ENCODE data around the gene NEK1. TPM values are rescaled to one million over a fixed set of nuclear protein-coding genes. Genes with fewer than 3 reads are reported as not detected.

Gene NEK1
- total and polyA plus RNA-seq, 2 of the 13 experiments (the other 11 are each of a cell fraction or from before 2014, with no cell fraction given), result 2.9 to 5.4 TPM

- TF ChIP-seq, protein P1, sequence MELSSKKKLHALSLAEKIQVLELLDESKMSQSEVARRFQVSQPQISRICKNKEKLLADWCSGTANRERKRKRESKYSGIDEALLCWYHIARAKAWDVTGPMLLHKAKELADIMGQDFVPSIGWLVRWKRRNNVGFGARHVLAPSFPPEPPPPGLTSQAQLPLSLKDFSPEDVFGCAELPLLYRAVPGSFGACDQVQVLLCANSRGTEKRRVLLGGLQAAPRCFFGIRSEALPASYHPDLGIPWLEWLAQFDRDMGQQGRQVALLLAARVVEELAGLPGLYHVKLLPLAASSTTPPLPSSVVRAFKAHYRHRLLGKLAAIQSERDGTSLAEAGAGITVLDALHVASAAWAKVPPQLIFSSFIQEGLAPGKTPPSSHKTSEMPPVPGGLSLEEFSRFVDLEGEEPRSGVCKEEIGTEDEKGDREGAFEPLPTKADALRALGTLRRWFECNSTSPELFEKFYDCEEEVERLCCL (CRISPR knock-in tag; IDR thresholded peaks at IDR 0.05; ENCODE audit: borderline replicate concordance), result no peak
These were observed 48.5 kb upstream of the NEK1 start (continued) for GRCh38 chr4:169660929-169661328.

GRCh38 chr4:169659716-169660670, 47.6 kb upstream of the NEK1 start:
- POLR2A ChIA-PET, result interaction anchor here (1.0 to 1.8 kb wide), 4 partner anchors 9 to 650 kb away, joined by 3 to 10 read pairs (median 5); partner anchors contain the start of genes CBR4 and CLCN3
- ATAC-seq, result peak; percentile 98
- Histone ChIP-seq H3K27me3 (ENCODE audit: control insufficient read depth in 1 of 2, insufficient read depth in 2 of 2, low read length in 2 of 2) (no peaks in the 10 kb centered on the region), H3K27ac (ENCODE audit: extremely low read length, insufficient read depth, low read length) (peak overlapping the region; percentile 64), H2AFZ (ENCODE audit: low read length) (peak overlapping the region; percentile 6), H3K9me3 (ENCODE audit: low read length) (no peaks in the 10 kb centered on the region), H4K20me1 (ENCODE audit: insufficient read depth, low read length) (no peaks in the 10 kb centered on the region), H3K36me3 (replicated peaks in 1 of 2; ENCODE audit: control insufficient read depth in 1 of 2, insufficient read depth in 2 of 2, low read length in 2 of 2) (no peaks in the 10 kb centered on the region), H3K4me1 (ENCODE audit: insufficient read depth, low read length) (peaks cover 41% of the 10 kb centered on the region), H3K4me2 (ENCODE audit: low read depth, low read length) (peak overlapping the region; percentile 44), H3K79me2 (ENCODE audit: insufficient read depth, low read length) (peaks cover 33% of the 10 kb centered on the region), H3K4me3 (replicated peaks in 1 of 3; ENCODE audit: insufficient read depth in 1 of 3, low read depth in 2 of 3, low read length in 3 of 3) (peak overlapping the region; percentile 45 to 51 (median 50); a peak in 5 of 6 replicates), H3K9ac (ENCODE audit: insufficient read depth, low read depth, low read length) (peak overlapping the region; percentile 64)
- peak; percentile 91 for DNase-seq (ENCODE audit: low spot score)
- no TSS peak for BruUV-seq (replicated peaks)
- in situ Hi-C loops (cut with HindIII; ENCODE audit: extremely low pct_ligation_motif_present, low pct_unique_long_range_greater_than_20kb), result loop anchor here (5.0 kb wide), 1 partner anchor 38 kb away; the partner anchor contains the start of gene CLCN3
- 27% methylated on average over 14 of the region's 14 CpGs for WGBS (ENCODE audit: low lambda C conversion rate)
- peak; percentile 64 for FAIRE-seq
- intact Hi-C loops (cut with micrococcal nuclease; ENCODE audit: unreplicated experiment), result loop anchor here (1.0 to 2.0 kb wide), 2 partner anchors 8 to 39 kb away; partner anchors contain the start of gene CLCN3
- CTCF ChIA-PET (ENCODE audit: low intra/inter-chr PET ratio, low total read pairs), result no interaction called here
- TF ChIP-seq NFRKB (IDR thresholded peaks at IDR 0.05) (no peak), ATF1 (CRISPR knock-in tag; IDR thresholded peaks at IDR 0.05) (peak; percentile 70), NFE2 (CRISPR knock-in tag; IDR thresholded peaks at IDR 0.05) (no peak), PBX2 (CRISPR knock-in tag; IDR thresholded peaks at IDR 0.05) (no peak), RFX3 (CRISPR knock-in tag; IDR thresholded peaks at IDR 0.05) (peak; percentile 70), ZNF350 (CRISPR knock-in tag; IDR thresholded peaks at IDR 0.05; ENCODE audit: borderline replicate concordance, low read depth) (no peak), RFX1 (IDR thresholded peaks at IDR 0.05) (peak; percentile 76; the same call in 1 of the 2 replicates), ZNF557 (CRISPR knock-in tag; IDR thresholded peaks at IDR 0.05) (no peak), GATAD2A (CRISPR knock-in tag; IDR thresholded peaks at IDR 0.05) (peak; percentile 41; the same call in 1 of the 2 replicates), POLR2A (IDR thresholded peaks at IDR 0.05; ENCODE audit: insufficient read depth in 1 of 2, low read depth in 2 of 2, low read length in 2 of 2) (peak in 1 of 2 experiments; percentile 27; a peak in 1 of 4 replicates), ZNF446 (CRISPR knock-in tag; IDR thresholded peaks at IDR 0.05) (no peak), ASH2L (IDR thresholded peaks at IDR 0.05; ENCODE audit: insufficient read length, low read depth, low read length) (peak; percentile 52), ATF7 (IDR thresholded peaks at IDR 0.05) (peak; percentile 97), ATF7 (CRISPR knock-in tag; IDR thresholded peaks at IDR 0.05) (peak; percentile 36; the same call in 1 of the 2 replicates), MXI1 (IDR thresholded peaks at IDR 0.05; ENCODE audit: borderline replicate concordance, low read depth, low read length) (peak; percentile 52; the same call in 1 of the 3 replicates)
- TF ChIP-seq, protein P2, sequence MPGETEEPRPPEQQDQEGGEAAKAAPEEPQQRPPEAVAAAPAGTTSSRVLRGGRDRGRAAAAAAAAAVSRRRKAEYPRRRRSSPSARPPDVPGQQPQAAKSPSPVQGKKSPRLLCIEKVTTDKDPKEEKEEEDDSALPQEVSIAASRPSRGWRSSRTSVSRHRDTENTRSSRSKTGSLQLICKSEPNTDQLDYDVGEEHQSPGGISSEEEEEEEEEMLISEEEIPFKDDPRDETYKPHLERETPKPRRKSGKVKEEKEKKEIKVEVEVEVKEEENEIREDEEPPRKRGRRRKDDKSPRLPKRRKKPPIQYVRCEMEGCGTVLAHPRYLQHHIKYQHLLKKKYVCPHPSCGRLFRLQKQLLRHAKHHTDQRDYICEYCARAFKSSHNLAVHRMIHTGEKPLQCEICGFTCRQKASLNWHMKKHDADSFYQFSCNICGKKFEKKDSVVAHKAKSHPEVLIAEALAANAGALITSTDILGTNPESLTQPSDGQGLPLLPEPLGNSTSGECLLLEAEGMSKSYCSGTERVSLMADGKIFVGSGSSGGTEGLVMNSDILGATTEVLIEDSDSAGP (CRISPR knock-in tag; IDR thresholded peaks at IDR 0.05; ENCODE audit: borderline replicate concordance), result no peak

Data from HepG2 (cell line).